PC-3 (cell line): ENCODE results near the gene ANGPTL2. TPM values are rescaled to one million over a fixed set of nuclear protein-coding genes. Genes with fewer than 3 reads are reported as not detected.

Experiments
- ATAC-seq: fragments of 200-7000 bp; cut with Tn5 transposase; 2 replicates; pipeline ENCODE4 v1.9.1; 2020; ENCODE audit warnings: mild to moderate bottlenecking, moderate library complexity
- BruUV-seq: library from RNA; stranded (reverse); fragments of 400-500 nt; replicated peaks from 2 replicates; lab custom pipeline; 2021; lab: Mats Ljungman, UMichigan
- CTCF ChIA-PET: fragments of 300-600 bp; sonication (Branson Sonifier 250); formaldehyde crosslinking; loops from one replicate; lab custom pipeline; 2022; ENCODE audit warnings: antibody characterized with exemption; lab: Charles Lee
- POLR2A ChIA-PET: fragments of 300-600 bp; sonication (Branson Sonifier 250); formaldehyde crosslinking; loops from one replicate; lab custom pipeline; 2022; ENCODE audit warnings: antibody characterized with exemption; ENCODE audit not compliant: unreplicated experiment; lab: Charles Lee
- DNase-seq: peaks from one replicate; pipeline ENCODE4 v3.0.0-alpha.2; 2015
- H2AFZ ChIP-seq: fragments of 300-600 bp; sonication (generic); 2 replicates; pipeline ENCODE4 v1.6.0; 2016; ENCODE audit warnings: antibody characterized with exemption, low read length
- H3F3A ChIP-seq: fragments of 300-600 bp; sonication (generic); one replicate; pipeline ENCODE4 v1.6.0; 2017; ENCODE audit warnings: antibody characterized with exemption, low read length, control low read depth, mild to moderate bottlenecking; ENCODE audit not compliant: unreplicated experiment
- H3K27ac ChIP-seq: fragments of 300-600 bp; sonication (generic); 2 replicates; pipeline ENCODE4 v1.5.1; 2016; ENCODE audit warnings: mild to moderate bottlenecking, low read length
- H3K27me3 ChIP-seq: fragments of 300-600 bp; sonication (generic); 2 replicates; pipeline ENCODE4 v1.6.1; 2016; ENCODE audit warnings: low read length, mixed read lengths
- H3K36me3 ChIP-seq: fragments of 300-600 bp; sonication (generic); 2 replicates; pipeline ENCODE4 v1.6.1; 2016; ENCODE audit warnings: low read depth, mixed run types, low read length, mixed read lengths
- H3K4me1 ChIP-seq: fragments of 300-600 bp; sonication (generic); 2 replicates; pipeline ENCODE4 v1.5.1; 2016; ENCODE audit warnings: low read length; ENCODE audit not compliant: insufficient read depth
- H3K4me2 ChIP-seq: fragments of 300-600 bp; sonication (generic); 2 replicates; pipeline ENCODE4 v1.6.0; 2016; ENCODE audit warnings: low read length
- H3K4me3 ChIP-seq: fragments of 300-600 bp; sonication (generic); 2 replicates; pipeline ENCODE4 v1.5.1; 2016; ENCODE audit warnings: mild to moderate bottlenecking, low read length, mixed read lengths
- H3K79me2 ChIP-seq: fragments of 300-600 bp; sonication (generic); 2 replicates; pipeline ENCODE4 v1.6.1; 2017; ENCODE audit warnings: low read length, mixed read lengths
- H3K9ac ChIP-seq: fragments of 300-600 bp; sonication (generic); 2 replicates; pipeline ENCODE4 v1.6.0; 2016; ENCODE audit warnings: mild to moderate bottlenecking, low read length
- H3K9me2 ChIP-seq: fragments of 300-600 bp; sonication (generic); replicated peaks from 2 replicates; pipeline ENCODE4 v1.6.1; 2016; ENCODE audit warnings: mixed run types, low read length, mixed read lengths
- H3K9me3 ChIP-seq: fragments of 300-600 bp; sonication (generic); 2 replicates; pipeline ENCODE4 v1.6.1; 2016; ENCODE audit warnings: low read length, mixed read lengths
- H4K20me1 ChIP-seq: fragments of 300-600 bp; sonication (generic); 2 replicates; pipeline ENCODE4 v1.6.1; 2016; ENCODE audit warnings: low read length, mixed read lengths
- EZH2 ChIP-seq: fragments of 300-600 bp; sonication (generic); IDR thresholded peaks from one replicate; pipeline ENCODE4 v1.6.1; 2017; ENCODE audit warnings: antibody characterized with exemption, mild to moderate bottlenecking, low read length; ENCODE audit not compliant: unreplicated experiment
- EZH2phosphoT487 ChIP-seq: fragments of 300-600 bp; sonication (generic); IDR thresholded peaks from 2 replicates; pipeline ENCODE4 v1.6.1; 2018; ENCODE audit warnings: mild to moderate bottlenecking, antibody characterized with exemption, low read length, borderline replicate concordance
- intact Hi-C: fragments of 100-400 bp; cut with micrococcal nuclease; formaldehyde crosslinking; loops from 2 replicates; pipeline ENCODE4 v1.9.0; 2023
- total RNA-seq: library from RNA; depleted of rRNA; stranded (reverse); fragments of >200 nt; gene quantifications from 2 replicates; pipeline ENCODE4 v1.2.3, GENCODE V29; 2014
- TF ChIP-seq, protein P1 (sequence below): fragments of 300-600 bp; sonication (generic); conservative IDR thresholded peaks from 2 replicates; pipeline ENCODE4 v1.5.1; 2017; ENCODE audit warnings: antibody characterized with exemption, low read depth, mild to moderate bottlenecking, low read length

ANGPTL2 gene
- total RNA-seq, 1 experiment from 2014 or later, result 0.07 TPM

GRCh38 chr9:127096208-127096607 is 26.2 kb downstream of the ANGPTL2 start:
- Histone ChIP-seq H3K79me2 (no peaks in the 10 kb centered on the region), H3F3A (no peaks in the 10 kb centered on the region), H3K4me2 (no peak overlapping the region), H3K27ac (no peak overlapping the region), H2AFZ (no peak overlapping the region), H3K27me3 (no peaks in the 10 kb centered on the region), H3K36me3 (no peaks in the 10 kb centered on the region), H3K9me3 (no peaks in the 10 kb centered on the region), H3K4me1 (no peaks in the 10 kb centered on the region), H3K9me2 (no peaks in the 10 kb centered on the region), H3K4me3 (no peak overlapping the region), H4K20me1 (no peaks in the 10 kb centered on the region), H3K9ac (no peak overlapping the region)
- TF ChIP-seq, protein P1, sequence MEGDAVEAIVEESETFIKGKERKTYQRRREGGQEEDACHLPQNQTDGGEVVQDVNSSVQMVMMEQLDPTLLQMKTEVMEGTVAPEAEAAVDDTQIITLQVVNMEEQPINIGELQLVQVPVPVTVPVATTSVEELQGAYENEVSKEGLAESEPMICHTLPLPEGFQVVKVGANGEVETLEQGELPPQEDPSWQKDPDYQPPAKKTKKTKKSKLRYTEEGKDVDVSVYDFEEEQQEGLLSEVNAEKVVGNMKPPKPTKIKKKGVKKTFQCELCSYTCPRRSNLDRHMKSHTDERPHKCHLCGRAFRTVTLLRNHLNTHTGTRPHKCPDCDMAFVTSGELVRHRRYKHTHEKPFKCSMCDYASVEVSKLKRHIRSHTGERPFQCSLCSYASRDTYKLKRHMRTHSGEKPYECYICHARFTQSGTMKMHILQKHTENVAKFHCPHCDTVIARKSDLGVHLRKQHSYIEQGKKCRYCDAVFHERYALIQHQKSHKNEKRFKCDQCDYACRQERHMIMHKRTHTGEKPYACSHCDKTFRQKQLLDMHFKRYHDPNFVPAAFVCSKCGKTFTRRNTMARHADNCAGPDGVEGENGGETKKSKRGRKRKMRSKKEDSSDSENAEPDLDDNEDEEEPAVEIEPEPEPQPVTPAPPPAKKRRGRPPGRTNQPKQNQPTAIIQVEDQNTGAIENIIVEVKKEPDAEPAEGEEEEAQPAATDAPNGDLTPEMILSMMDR, result no peak
- TF ChIP-seq EZH2phosphoT487, result no peak
- TF ChIP-seq EZH2, result no peak
- no TSS peak for BruUV-seq
- CTCF ChIA-PET, result no interaction called here
- ATAC-seq (no peak), DNase-seq (no peak)
- POLR2A ChIA-PET, result no interaction called here
- intact Hi-C loops, result no loop called here

DNA sequence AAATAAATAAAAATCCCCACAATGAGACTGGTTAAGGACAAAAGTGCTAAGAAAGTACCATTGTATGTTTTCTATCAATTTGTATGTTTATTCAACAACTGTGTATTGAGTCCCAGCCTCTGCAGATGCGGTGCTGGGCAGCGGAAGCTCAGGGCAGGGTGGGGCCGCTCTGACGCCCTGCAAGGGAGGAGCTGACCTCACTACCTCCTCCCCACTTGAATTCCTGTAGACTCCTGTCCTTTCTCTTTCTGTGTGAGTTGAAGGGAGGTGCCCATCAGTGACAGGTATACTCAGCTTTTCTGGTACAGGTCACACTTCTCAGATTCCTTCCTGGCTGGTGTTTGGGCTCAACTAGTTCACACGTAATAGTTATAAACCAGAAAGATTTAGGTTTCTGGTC is 27.0 kb downstream of the ANGPTL2 start:
- Histone ChIP-seq H3K27me3 (no peaks in the 10 kb centered on the region), H3K79me2 (no peaks in the 10 kb centered on the region), H4K20me1 (no peaks in the 10 kb centered on the region), H2AFZ (no peak overlapping the region), H3K27ac (no peak overlapping the region), H3K4me1 (no peaks in the 10 kb centered on the region), H3K36me3 (no peaks in the 10 kb centered on the region), H3K9me3 (no peaks in the 10 kb centered on the region), H3K9ac (no peak overlapping the region), H3K4me3 (no peak overlapping the region), H3K9me2 (no peaks in the 10 kb centered on the region), H3K4me2 (no peak overlapping the region), H3F3A (no peaks in the 10 kb centered on the region)
- CTCF ChIA-PET, result no interaction called here
- POLR2A ChIA-PET, result no interaction called here
- no peak for DNase-seq
- BruUV-seq, result no TSS peak
- intact Hi-C loops, result no loop called here
- ATAC-seq, result no peak
- TF ChIP-seq EZH2 (no peak), EZH2phosphoT487 (no peak)
- TF ChIP-seq, protein P1, result no peak

DNA sequence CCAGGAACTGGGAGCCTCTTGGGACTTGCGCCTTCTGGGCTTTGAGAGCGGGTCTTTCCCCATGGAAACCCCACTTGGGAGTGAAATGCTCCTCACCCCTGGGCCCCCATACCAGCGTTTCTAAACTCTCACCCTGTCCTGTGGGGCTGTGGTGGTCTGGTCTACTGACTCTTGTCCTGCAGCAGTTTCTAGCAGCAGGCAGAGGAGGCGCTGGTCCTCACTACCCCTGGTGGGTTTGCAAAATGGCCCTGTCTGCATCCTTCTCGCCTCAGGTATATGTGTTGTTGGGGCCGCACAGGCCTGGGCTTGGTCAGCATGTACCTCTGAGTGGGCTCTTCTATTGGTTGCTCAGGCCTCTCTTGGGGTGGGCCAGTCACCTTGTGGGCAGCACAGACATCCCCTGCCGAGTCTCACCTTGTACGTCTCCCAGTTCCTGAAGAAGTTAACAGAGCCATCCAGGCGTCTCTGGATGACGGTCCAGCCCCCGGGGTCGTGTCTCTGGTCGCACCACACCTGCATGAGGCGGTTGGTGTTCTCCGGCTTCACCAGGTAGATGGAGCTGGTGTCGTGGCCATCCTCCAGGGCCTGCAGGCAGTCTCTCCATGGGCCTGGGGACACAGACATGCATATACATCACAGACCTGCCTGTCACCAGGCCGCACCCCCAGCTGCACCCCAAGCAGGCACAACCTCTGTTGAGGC is 29.0 kb downstream of the ANGPTL2 start:
- TF ChIP-seq, protein P1, result no peak
- TF ChIP-seq EZH2, result no peak
- no peak for TF ChIP-seq EZH2phosphoT487
- Histone ChIP-seq H3F3A (no peaks in the 10 kb centered on the region), H4K20me1 (no peaks in the 10 kb centered on the region), H3K27me3 (no peaks in the 10 kb centered on the region), H3K4me1 (no peaks in the 10 kb centered on the region), H3K79me2 (no peaks in the 10 kb centered on the region), H3K9me3 (no peaks in the 10 kb centered on the region), H3K4me3 (no peak overlapping the region), H3K27ac (no peak overlapping the region), H2AFZ (no peak overlapping the region), H3K36me3 (no peaks in the 10 kb centered on the region), H3K4me2 (no peak overlapping the region), H3K9ac (no peak overlapping the region), H3K9me2 (no peaks in the 10 kb centered on the region)
- POLR2A ChIA-PET, result no interaction called here
- no peak for DNase-seq
- intact Hi-C loops, result no loop called here
- CTCF ChIA-PET, result no interaction called here
- BruUV-seq, result no TSS peak
- no peak for ATAC-seq
